Measurements from ENCODE around the gene MTFMT.
"Not testable (repeated sequence)": the region's sequence is repeated elsewhere in the genome, so short reads cannot be mapped to it uniquely, and the experiment has no call there.

MTFMT gene

GRCh38 chr15:65028921-65029735 is at the start of gene MTFMT:
MTFMT (minus strand) TSS chr15:65029639; CDS start chr15:65029613, 26 bp downstream.
- DNase-seq (ENCODE audit: low read depth in 1 of 2, low spot score in 1 of 2): peak; percentile 85 to 87

- peak in 1 of 2 donors; percentile 18 for DNase-seq (ENCODE audit: low read depth in 1 of 2, low spot score in 1 of 2)
Observed at GRCh38 chr15:65077981-65078352, 48.5 kb upstream of the MTFMT start.

DNA sequence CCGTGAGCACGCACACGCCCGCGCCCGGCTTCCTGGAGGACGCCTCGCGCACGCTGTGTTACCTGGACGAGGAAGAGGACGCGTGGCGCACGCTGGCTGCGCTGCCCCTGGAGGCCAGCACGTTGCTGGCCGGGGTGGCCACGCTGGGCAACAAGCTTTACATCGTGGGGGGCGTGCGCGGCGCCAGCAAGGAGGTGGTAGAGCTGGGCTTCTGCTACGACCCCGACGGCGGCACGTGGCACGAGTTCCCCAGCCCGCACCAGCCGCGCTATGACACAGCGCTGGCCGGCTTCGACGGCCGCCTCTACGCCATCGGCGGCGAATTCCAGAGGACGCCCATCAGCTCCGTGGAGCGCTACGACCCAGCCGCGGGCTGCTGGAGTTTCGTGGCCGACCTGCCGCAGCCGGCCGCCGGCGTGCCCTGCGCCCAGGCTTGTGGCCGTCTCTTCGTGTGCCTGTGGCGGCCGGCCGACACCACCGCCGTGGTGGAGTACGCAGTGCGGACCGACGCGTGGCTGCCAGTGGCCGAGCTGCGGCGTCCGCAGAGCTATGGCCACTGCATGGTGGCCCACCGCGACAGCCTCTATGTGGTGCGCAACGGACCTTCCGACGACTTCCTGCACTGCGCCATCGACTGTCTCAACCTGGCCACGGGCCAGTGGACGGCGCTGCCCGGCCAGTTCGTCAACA is 48.0 kb upstream of the MTFMT start:
- DNase-seq (ENCODE audit: low read depth in 1 of 2, low spot score in 1 of 2): no peak

DNA sequence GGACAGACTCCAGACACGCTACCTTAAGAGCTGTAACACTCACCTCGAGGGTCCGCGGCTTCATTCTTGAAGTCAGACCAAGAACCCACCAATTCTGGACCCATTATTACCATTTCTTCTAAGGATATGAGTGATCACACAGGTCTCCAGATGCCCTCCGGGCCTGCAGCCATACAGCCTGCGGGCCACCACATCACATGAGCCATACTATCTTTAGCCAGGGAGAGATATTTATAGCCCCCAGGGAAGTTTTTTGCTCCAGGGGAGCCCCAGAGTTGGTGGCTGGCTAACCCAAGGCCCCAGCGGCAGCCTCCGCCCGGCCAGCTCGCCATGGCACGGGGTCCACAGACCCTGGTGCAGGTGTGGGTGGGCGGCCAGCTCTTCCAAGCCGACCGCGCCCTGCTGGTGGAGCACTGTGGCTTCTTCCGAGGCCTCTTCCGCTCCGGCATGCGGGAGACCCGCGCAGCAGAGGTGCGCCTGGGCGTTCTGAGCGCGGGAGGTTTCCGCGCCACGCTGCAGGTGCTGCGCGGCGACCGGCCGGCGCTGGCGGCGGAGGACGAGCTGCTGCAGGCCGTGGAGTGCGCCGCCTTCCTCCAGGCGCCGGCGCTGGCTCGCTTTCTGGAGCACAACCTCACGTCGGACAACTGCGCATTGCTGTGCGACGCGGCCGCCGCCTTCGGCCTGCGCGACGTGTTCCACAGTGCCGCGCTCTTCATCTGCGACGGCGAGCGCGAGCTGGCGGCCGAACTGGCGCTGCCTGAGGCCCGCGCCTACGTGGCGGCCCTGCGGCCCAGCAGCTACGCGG is 47.2 kb upstream of the MTFMT start, which contains the start of gene KBTBD13:
KBTBD13 (plus strand) TSS at position 261 of the 805 bp plus-strand sequence; CDS start at position 331, 70 bp downstream.
- DNase-seq (ENCODE audit: low read depth in 1 of 2, low spot score in 1 of 2): no peak

DNA sequence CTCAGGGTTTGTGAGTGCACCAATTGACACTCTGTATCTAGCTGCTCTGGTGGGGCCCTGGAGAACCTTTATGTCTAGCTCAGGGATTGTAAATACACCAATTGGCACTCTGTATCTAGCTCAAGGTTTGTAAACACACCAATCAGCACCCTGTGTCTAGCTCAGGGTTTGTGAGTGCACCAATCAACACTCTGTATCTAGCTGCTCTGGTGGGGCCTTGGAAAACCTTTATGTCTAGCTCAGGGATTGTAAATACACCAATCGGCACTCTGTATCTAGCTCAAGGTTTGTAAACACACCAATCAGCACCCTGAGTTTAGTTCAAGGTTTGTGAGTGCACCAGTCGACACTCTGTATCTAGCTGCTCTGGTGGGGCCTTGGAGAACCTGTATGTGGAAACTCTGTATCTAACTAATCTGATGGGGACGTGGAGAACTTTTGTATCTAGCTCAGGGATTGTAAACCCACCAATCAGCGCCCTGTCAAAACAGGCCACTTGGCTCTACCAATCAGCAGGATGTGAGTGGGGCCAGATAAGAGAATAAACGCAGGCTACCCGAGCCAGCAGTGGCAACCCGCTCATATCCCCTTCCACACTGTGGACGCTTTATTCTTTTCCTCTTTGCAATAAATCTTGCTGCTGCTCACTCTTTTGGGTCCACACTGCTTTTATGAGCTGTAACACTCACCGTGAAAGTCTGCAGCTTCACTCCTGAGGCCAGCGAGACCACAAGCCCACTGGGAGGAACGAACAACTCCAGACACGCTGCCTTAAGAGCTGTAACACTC is 46.4 kb upstream of the MTFMT start:
- DNase-seq (ENCODE audit: low read depth in 1 of 2, low spot score in 1 of 2): not testable (repeated sequence)

- not testable (repeated sequence) for DNase-seq (ENCODE audit: low read depth in 1 of 2, low spot score in 1 of 2)
Observed at GRCh38 chr15:65074946-65075345, 45.5 kb upstream of the MTFMT start.

DNA sequence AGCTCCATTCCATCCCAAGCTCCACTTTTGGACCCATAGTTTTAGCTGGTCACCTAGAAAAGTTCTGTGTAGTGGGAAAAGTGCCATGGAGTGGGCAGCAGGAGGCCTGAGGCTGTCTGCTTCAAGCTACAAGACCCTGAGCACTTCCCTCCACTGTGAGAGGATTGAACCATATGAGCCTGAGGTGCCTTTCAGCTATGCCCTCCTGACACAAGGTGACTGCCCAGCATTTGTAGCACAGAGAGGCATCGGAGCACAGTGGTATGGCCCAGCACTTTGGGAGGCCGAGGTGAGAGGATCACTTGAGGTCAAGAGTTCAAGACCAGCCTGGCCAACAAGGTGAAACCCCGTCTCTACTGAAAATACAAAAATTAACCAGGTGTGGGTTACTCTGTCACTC is 43.2 kb upstream of the MTFMT start:
- no peak for DNase-seq (ENCODE audit: low read depth in 1 of 2, low spot score in 1 of 2)

DNA sequence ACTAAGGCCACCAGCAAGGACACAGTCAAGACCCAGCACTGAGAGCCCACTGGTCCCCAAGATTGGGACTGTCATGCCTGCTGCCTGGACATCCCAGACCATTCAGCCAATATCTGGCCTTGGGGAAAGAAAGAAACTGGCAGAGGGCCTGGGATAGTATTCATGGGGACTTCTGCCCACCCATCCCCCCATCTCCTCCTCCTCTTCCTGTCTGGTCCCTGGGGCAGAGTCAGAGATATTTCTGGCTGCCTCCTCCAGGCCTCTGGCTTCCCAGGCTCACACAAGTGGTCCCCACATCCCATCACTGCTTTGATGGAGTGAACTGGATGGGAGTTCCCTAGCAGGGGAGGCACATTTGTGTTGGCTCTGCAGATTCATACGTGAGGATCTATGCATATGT is 42.6 kb upstream of the MTFMT start:
- no peak for DNase-seq (ENCODE audit: low read depth in 1 of 2, low spot score in 1 of 2)

DNA sequence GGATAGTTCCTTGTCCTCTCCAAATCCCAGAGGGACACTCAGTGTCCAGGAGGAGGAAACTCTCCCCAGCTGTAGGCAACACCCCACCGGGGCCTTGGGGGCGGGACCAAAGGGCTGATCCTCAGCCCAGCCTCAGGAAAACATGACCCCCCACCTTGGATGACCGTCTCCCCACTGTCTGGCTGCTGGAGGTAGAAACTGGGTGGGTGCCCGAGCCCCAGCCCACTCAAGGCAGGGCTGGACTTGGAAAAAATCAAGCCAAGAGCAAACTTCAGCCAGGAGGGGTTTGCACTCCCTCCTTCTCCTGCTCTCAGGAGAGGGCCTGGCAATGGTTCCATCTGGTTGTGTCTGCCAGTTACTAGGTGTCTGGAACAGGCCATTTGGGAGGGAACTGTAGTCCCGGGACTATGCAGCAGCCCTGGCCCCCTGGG is 42.0 kb upstream of the MTFMT start:
- no peak for DNase-seq (ENCODE audit: low read depth in 1 of 2, low spot score in 1 of 2)

DNA sequence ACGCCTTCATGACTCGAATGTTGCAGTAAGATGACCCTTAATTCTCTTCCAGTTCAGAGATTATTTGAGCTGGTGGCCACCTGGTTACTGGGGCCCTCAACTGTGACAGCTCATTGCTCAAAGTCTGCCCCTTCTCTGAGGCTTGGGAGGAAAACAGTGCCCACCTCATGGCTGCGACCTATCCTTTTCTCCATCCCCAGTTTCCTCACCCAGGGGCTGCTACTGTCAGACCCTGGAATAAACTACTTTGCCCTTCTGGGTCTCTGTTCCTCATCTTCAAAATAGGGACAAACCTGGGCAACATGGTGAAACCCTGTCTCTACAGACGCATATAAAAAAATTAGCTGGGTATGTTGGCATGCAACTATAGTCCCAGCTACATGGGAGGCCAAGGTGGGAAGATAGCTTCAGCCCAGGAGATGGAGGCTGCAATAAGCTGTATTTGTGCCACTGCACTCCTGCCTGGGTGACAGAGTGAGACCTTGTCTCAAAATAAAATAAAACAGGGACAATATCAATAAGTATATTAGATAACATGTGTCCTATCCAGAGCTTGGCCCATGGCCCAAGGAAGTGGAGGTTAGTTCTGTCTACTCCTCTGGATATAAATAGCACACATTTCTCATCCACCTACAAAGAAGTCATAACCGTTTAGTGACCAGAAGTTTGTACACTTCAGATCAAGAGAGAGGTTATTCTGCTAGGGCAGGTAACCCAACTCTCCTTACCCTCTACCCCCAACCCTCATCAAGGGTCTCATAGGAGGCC is 40.5 kb upstream of the MTFMT start:
- no peak for DNase-seq (ENCODE audit: low read depth in 1 of 2, low spot score in 1 of 2)

- DNase-seq (ENCODE audit: low read depth in 1 of 2, low spot score in 1 of 2): no peak
Observed at GRCh38 chr15:65069179-65069578, 39.7 kb upstream of the MTFMT start.

DNA sequence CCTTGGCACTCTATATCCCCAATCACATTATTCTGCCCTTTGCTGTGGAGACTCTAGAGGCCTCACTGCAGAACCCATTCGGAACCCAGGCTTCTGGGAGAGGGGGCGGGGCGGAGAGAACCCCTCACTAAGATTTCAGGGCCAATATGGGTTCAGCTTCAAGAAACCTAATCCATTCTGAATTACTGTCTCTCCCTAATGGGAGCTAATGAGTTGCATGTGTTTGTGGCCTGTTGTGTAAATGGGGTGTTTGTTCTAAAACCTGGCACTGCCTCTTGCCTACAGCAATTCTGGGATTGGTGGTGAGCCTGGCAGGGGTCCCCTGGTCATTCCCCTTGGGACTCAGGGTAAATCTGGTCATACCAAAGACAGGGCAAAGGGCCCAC is 39.0 kb upstream of the MTFMT start:
- no peak for DNase-seq (ENCODE audit: low read depth in 1 of 2, low spot score in 1 of 2)

DNA sequence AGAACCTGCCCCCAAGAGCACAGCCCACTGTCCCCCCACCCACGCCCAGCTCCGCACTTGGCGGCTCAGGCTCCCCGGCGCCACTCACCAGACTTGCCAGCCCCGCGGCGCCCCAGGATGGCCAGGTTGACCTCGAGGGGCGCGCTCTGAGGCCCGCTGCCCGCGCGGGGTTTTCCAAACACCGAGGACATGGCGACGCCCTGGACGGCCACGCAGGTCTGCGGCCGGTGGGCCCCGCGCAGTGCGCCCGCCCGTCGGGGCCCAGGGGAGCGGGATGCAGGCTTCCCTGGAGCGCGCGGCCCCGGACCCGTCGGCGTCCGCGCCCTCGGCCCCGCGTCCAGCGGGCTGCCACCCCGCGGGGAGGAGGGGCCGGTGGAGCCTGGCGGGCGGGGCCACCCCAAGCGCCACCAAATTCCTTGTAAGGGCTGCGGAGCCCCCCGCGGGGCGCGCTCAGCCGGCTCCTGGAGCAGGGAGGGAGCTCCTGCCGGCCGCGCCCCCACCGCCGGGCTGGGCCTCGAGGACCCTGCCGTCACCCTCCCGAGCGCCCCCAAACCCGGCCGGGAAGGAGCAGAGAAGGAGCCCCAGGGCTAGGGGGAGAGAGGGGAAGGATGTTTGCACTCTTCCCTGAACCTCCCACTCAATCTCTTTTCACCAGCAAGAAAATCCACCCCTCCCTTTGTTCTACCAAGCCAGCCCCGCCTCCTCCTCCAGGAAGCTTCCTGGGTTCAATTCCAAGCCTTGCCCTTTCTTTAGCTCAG is 38.4 kb upstream of the MTFMT start, which contains the start of gene RASL12:
RASL12 (minus strand) TSS at position 347 of the 758 bp plus-strand sequence; CDS start at position 191, 156 bp downstream.
- no peak for DNase-seq (ENCODE audit: low read depth in 1 of 2, low spot score in 1 of 2)

- no peak for DNase-seq (ENCODE audit: low read depth in 1 of 2, low spot score in 1 of 2)
Observed at GRCh38 chr15:65067317-65067644, 37.8 kb upstream of the MTFMT start.

- no peak for DNase-seq (ENCODE audit: low read depth in 1 of 2, low spot score in 1 of 2)
Observed at GRCh38 chr15:65066635-65067316, 37.3 kb upstream of the MTFMT start.

GRCh38 chr15:65066001-65066634 is 36.7 kb upstream of the MTFMT start:
- DNase-seq (ENCODE audit: low read depth in 1 of 2, low spot score in 1 of 2): no peak

DNA sequence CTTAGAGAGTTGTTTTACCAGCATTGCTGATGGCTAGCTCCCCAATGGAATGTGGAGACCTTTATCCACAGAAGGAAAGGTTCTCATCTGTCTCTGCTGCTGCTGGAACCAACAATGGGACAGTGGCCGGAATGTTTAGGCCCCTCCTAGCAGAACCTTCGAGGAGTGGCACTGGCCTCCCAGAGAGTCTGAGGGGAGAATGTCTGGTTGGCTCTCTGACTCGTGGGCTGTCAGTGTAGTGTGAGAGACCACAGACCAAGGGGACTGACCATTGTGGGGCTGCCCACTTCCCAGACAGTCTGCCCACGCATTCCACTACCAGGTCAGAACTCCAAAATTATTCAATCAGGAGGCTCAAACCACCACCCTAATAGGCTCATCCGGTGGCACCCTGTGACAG is 33.3 kb upstream of the MTFMT start:
- DNase-seq (ENCODE audit: low read depth in 1 of 2, low spot score in 1 of 2): no peak

DNA sequence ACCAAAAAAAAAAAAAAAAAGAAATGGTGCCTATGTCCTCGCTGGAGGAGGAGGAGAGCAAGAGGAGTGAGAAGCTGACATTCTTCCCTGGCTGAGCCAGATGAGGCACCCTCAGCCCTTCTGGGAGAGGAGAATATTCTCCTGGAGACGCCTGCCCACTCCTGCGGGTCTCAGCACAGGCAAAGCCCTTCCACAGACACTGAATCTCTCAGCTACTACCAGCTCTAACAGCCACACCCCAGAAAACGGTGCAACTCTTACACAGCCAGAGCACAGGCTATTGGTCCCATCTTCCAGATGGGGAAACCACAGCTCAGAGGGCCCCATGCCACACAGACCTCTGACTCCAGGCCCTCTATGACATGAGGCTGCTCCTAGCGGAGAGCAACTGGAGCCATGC is 32.6 kb upstream of the MTFMT start:
- DNase-seq (ENCODE audit: low read depth in 1 of 2, low spot score in 1 of 2): no peak

Data from activated T-helper 1 cell treated with anti-CD3 and anti-CD28 coated beads, Interleukin-2, amount 50 U/mL, for 16 hours (primary cell).